ENCODE measurements around the gene TDRD3. TPM values are rescaled to one million over a fixed set of nuclear protein-coding genes. Genes with fewer than 3 reads are reported as not detected.

TDRD3 gene
- total and polyA plus RNA-seq, 2 experiments from 2014 or later, result 13.1 to 13.3 TPM

DNA sequence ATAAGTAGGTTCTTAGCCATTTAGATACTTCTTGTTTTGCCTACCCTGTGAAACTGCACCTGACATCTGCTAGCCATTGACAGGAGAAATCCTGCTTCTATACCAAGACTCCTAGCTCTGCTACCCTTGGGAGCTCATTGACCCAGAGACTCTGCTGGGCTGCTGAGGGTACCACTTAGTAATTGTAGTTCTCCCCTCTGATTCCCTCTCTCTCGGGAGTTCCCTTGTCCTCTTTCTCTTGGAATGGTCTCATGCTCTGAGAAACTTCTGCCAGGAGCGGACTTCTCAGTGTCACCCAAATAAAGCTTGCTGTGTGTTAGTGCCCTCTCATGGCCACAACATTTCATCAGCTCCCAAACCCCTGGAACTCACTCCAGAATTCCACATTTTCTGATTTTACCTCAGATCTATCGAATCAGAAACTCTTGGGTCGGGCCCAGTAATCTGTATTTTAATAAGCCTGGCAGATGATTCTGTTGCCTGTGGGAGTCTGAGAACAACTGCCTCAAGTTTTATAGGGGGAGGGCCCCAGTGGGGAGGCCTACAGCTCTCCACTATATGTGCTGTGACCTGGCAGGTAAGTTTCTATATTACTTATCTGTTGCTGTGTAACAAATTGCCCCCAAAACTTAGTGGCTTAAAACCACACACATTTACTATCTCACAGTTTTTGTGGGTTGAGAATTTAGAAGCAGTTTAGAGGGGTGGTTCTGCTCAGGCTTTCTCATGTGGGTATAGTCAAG is 221.1 kb downstream of the TDRD3 start:
- no peaks in the 10 kb centered on the region for H4K20me1 ChIP-seq (replicated peaks; ENCODE audit: insufficient read depth)
- Mint-ChIP-seq H3K27me3 (ENCODE audit: insufficient read depth, low read depth, poor library complexity) (peaks cover 2% of the 10 kb centered on the region), H3K36me3 (ENCODE audit: low read depth) (no peaks in the 10 kb centered on the region), H3K4me3 (no peak overlapping the region), H3K27ac (no peak overlapping the region), H3K9me3 (no peaks in the 10 kb centered on the region), H3K4me1 (peaks cover 13% of the 10 kb centered on the region)
- no peak overlapping the region for H3K27ac ChIP-seq (ENCODE audit: low read depth)
- H3K27me3 ChIP-seq (ENCODE audit: insufficient read depth), result no peaks in the 10 kb centered on the region
- no peaks in the 10 kb centered on the region for H3F3A ChIP-seq (replicated peaks; ENCODE audit: low read depth)
- ATAC-seq (peak; percentile 95), DNase-seq (ENCODE audit: low spot score) (peak; percentile 80)
- H3K9me2 ChIP-seq (ENCODE audit: insufficient read depth), result peaks cover 2% of the 10 kb centered on the region
- H3K4me1 ChIP-seq (ENCODE audit: insufficient read depth), result peaks cover 14% of the 10 kb centered on the region
- no peak overlapping the region for H3K4me3 ChIP-seq
- no peak overlapping the region for H3K4me2 ChIP-seq
- no peak for TF ChIP-seq POLR2AphosphoS5 (IDR thresholded peaks at IDR 0.05; ENCODE audit: low read depth)
- TF ChIP-seq, protein P1, sequence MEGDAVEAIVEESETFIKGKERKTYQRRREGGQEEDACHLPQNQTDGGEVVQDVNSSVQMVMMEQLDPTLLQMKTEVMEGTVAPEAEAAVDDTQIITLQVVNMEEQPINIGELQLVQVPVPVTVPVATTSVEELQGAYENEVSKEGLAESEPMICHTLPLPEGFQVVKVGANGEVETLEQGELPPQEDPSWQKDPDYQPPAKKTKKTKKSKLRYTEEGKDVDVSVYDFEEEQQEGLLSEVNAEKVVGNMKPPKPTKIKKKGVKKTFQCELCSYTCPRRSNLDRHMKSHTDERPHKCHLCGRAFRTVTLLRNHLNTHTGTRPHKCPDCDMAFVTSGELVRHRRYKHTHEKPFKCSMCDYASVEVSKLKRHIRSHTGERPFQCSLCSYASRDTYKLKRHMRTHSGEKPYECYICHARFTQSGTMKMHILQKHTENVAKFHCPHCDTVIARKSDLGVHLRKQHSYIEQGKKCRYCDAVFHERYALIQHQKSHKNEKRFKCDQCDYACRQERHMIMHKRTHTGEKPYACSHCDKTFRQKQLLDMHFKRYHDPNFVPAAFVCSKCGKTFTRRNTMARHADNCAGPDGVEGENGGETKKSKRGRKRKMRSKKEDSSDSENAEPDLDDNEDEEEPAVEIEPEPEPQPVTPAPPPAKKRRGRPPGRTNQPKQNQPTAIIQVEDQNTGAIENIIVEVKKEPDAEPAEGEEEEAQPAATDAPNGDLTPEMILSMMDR (conservative IDR thresholded peaks at IDR 0.05; ENCODE audit: low read depth in 2 of 2), result peak; percentile 75 to 91
- TF ChIP-seq ZNF114 (CRISPR knock-in tag; IDR thresholded peaks at IDR 0.05), result no peak
- TF ChIP-seq, protein P2, sequence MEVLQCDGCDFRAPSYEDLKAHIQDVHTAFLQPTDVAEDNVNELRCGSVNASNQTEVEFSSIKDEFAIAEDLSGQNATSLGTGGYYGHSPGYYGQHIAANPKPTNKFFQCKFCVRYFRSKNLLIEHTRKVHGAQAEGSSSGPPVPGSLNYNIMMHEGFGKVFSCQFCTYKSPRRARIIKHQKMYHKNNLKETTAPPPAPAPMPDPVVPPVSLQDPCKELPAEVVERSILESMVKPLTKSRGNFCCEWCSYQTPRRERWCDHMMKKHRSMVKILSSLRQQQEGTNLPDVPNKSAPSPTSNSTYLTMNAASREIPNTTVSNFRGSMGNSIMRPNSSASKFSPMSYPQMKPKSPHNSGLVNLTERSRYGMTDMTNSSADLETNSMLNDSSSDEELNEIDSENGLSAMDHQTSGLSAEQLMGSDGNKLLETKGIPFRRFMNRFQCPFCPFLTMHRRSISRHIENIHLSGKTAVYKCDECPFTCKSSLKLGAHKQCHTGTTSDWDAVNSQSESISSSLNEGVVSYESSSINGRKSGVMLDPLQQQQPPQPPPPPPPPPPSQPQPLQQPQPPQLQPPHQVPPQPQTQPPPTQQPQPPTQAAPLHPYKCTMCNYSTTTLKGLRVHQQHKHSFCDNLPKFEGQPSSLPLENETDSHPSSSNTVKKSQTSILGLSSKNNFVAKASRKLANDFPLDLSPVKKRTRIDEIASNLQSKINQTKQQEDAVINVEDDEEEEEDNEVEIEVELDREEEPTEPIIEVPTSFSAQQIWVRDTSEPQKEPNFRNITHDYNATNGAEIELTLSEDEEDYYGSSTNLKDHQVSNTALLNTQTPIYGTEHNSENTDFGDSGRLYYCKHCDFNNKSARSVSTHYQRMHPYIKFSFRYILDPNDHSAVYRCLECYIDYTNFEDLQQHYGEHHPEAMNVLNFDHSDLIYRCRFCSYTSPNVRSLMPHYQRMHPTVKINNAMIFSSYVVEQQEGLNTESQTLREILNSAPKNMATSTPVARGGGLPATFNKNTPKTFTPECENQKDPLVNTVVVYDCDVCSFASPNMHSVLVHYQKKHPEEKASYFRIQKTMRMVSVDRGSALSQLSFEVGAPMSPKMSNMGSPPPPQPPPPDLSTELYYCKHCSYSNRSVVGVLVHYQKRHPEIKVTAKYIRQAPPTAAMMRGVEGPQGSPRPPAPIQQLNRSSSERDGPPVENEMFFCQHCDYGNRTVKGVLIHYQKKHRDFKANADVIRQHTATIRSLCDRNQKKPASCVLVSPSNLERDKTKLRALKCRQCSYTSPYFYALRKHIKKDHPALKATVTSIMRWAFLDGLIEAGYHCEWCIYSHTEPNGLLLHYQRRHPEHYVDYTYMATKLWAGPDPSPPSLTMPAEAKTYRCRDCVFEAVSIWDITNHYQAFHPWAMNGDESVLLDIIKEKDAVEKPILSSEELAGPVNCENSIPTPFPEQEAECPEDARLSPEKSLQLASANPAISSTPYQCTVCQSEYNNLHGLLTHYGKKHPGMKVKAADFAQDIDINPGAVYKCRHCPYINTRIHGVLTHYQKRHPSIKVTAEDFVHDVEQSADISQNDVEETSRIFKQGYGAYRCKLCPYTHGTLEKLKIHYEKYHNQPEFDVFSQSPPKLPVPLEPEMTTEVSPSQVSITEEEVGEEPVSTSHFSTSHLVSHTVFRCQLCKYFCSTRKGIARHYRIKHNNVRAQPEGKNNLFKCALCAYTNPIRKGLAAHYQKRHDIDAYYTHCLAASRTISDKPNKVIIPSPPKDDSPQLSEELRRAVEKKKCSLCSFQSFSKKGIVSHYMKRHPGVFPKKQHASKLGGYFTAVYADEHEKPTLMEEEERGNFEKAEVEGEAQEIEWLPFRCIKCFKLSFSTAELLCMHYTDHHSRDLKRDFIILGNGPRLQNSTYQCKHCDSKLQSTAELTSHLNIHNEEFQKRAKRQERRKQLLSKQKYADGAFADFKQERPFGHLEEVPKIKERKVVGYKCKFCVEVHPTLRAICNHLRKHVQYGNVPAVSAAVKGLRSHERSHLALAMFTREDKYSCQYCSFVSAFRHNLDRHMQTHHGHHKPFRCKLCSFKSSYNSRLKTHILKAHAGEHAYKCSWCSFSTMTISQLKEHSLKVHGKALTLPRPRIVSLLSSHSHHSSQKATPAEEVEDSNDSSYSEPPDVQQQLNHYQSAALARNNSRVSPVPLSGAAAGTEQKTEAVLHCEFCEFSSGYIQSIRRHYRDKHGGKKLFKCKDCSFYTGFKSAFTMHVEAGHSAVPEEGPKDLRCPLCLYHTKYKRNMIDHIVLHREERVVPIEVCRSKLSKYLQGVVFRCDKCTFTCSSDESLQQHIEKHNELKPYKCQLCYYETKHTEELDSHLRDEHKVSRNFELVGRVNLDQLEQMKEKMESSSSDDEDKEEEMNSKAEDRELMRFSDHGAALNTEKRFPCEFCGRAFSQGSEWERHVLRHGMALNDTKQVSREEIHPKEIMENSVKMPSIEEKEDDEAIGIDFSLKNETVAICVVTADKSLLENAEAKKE (CRISPR knock-in tag; IDR thresholded peaks at IDR 0.05), result peak; percentile 71; the same call in 1 of the 2 replicates
- H2AFZ ChIP-seq, result peak overlapping the region; percentile 75; the same call in 1 of the 2 replicates
- no peaks in the 10 kb centered on the region for H3K79me2 ChIP-seq (replicated peaks; ENCODE audit: insufficient read depth)
- H3K36me3 ChIP-seq (ENCODE audit: insufficient read depth), result no peaks in the 10 kb centered on the region

All from GM23338 (cell line).